ENCODE data around the gene SNX30.

DNA sequence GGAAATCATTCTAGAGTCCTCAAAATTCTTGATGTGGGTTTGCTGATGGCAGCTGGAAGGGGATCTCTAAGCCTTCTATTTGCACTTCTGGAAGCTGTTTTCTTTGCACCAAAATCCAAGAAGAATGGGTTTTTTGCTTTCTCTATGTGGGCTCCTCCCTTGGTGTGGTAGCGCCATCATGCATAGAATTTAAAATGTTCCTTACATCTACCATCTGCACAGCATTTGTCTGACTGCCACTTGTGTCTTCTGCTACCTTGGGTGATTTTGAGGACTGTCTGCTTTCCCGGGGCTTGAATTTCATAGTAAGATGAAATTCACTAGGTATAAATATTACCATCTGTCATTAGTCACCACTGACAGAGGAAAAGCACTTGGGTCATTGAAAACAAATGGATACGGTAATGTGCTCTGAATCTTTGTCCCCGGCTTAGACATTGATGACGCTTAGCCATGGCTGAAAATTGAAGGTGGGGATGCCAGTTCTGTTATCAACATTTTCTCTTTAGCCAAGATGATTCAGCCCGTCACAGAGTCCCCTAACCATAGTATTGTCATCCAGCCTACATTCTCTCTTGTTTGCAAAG, 30.0 kb downstream of the SNX30 start:
- TF ChIP-seq, protein P1, sequence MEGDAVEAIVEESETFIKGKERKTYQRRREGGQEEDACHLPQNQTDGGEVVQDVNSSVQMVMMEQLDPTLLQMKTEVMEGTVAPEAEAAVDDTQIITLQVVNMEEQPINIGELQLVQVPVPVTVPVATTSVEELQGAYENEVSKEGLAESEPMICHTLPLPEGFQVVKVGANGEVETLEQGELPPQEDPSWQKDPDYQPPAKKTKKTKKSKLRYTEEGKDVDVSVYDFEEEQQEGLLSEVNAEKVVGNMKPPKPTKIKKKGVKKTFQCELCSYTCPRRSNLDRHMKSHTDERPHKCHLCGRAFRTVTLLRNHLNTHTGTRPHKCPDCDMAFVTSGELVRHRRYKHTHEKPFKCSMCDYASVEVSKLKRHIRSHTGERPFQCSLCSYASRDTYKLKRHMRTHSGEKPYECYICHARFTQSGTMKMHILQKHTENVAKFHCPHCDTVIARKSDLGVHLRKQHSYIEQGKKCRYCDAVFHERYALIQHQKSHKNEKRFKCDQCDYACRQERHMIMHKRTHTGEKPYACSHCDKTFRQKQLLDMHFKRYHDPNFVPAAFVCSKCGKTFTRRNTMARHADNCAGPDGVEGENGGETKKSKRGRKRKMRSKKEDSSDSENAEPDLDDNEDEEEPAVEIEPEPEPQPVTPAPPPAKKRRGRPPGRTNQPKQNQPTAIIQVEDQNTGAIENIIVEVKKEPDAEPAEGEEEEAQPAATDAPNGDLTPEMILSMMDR (IDR thresholded peaks at IDR 0.05): no peak
- TF ChIP-seq POLR2A (IDR thresholded peaks at IDR 0.05; ENCODE audit: low read depth) (no peak), EP300 (IDR thresholded peaks at IDR 0.05) (no peak), POLR2AphosphoS5 (IDR thresholded peaks at IDR 0.05) (no peak)
